ENCODE measurements around the gene HPSE2.

- TF ChIP-seq POLR2AphosphoS5 (IDR thresholded peaks at IDR 0.05; ENCODE audit: borderline replicate concordance, low read depth, low read length) (no peak), EZH2 (IDR thresholded peaks at IDR 0.05) (no peak), FOXP2 (optimal IDR thresholded peaks at IDR 0.05; ENCODE audit: control extremely low read depth, extremely low read length, insufficient read depth) (no peak)
Observed at GRCh38 chr10:98825741-98826140, 409.9 kb downstream of the HPSE2 start.
